Right renal pelvis (tissue), 4 donors: Measurements from ENCODE around the gene CRELD2. TPM values are rescaled to one million over a fixed set of nuclear protein-coding genes. Genes with fewer than 3 reads are reported as not detected.
"Not testable (repeated sequence)": the region's sequence is repeated elsewhere in the genome, so short reads cannot be mapped to it uniquely, and the experiment has no call there.

ENCODE experiments used
- DNase-seq, 4 donors: peaks; one replicate each; pipeline ENCODE4 v3.0.0-alpha.2; 2013; ENCODE audit warnings: low read depth in 4 of 4, low spot score in 3 of 4, missing footprints in 1 of 4
- polyA plus RNA-seq, 4 donors: library from polyadenylated mRNA; unstranded; fragments of 120-200 nt; gene quantifications; one replicate each; pipeline ENCODE4 v1.2.1, GENCODE V29; 2013; ENCODE audit not compliant: insufficient read length in 4 of 4

CRELD2 gene
- polyA plus RNA-seq, 4 donors: 25.5 to 33.2 (median 27.0) TPM

DNA sequence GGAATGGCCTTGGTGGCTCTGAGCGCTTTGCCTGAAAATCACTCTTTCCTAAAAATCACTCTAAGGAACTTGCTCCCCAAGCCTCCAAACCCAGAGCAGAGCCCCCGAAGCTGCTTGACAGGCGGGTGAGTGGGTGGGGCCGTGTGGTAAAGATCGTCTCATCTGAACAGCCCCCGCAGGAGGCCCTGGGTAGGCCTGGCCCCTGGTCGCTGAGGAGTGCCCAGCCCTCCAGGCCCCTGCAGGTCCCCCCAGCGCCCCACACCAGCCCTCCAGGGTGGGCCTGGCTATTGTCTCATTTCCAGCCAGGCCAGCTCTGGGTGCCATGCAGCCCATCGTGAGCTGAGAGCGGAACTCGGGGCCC, 25.0 kb downstream of the CRELD2 start:
- no peak for DNase-seq

DNA sequence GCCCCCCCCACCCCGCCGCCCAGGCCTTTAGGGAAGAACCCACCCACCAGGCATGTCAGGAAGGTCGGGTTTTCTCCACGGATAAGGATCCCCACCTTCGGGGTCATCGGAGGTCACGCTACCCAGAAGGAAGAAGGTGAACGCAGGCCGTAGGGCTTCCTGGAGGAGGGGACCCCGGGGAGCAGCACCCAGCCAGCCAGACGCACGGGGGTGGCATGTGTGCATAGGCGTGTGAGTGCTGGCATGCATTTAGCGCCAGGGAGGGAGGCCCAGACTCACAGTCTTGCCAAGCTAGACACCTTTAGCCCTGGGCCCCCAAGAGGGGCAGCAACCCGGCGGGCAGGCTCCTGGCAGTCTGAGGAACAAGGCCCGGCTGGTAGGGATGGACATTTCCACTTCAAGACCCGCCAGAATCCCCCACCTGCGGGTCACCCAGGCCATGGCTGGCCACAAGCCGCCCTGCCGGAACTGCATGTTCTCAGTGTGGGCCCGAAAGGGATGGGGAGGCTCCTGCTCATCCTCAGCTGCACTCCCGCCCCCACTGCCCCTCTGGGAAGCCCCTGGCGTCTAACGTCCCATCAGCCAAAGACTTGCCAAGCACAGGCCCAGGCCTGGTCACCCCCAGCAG, 25.5 kb downstream of the CRELD2 start:
- no peak for DNase-seq

DNA sequence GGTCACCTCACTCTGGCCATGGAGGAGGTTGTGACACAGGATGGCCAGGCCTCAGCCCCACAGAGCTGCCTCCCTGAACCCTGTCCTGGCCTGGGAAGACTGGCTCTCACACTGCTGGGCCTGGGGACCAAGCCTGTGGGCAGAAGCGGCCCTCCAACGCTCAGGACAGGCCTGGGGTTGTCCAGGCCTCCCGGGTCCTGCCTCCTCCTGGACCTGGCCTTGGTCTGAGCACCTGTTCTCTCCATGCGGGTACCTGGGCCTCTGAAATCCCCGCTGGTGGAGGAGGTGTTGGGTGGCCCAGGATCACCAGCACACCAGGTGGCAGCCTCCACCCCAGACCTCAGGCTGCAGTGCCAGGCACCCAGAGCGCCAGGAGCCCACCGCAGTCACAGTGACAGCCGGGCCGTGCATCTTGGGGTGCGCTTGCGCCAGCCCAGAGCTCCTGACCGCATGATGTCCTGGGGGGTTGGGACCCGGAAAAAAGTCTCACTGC, 26.0 kb downstream of the CRELD2 start:
- no peak for DNase-seq

DNA sequence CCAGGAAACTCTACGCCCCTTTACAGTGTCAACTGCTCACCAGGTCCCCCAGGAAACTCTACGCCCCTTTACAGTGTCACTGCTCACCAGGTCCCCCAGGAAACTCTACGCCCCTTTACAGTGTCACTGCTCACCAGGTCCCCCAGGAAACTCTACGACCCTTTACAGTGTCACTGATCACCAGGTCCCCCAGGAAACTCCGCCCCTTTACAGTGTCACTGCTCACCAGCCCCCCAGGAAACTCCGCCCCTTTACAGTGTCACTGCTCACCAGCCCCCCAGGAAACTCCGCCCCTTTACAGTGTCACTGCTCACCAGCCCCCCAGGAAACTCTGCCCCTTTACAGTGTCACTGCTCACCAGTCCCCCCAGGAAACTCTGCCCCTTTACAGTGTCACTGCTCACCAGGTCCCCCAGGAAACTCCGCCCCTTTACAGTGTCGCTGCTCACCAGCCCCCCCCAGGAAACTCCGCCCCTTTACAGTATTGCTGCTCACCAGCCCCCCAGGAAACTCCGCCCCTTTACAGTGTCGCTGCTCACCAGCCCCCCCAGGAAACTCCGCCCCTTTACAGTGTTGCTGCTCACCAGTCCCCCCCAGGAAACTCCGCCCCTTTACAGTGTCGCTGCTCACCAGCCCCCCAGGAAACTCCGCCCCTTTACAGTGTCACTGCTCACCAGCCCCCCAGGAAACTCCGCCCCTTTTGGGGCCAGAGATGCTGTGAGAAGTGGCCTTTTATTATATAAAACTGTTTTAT, 26.8 kb downstream of the CRELD2 start:
- DNase-seq: not testable (repeated sequence)

DNA sequence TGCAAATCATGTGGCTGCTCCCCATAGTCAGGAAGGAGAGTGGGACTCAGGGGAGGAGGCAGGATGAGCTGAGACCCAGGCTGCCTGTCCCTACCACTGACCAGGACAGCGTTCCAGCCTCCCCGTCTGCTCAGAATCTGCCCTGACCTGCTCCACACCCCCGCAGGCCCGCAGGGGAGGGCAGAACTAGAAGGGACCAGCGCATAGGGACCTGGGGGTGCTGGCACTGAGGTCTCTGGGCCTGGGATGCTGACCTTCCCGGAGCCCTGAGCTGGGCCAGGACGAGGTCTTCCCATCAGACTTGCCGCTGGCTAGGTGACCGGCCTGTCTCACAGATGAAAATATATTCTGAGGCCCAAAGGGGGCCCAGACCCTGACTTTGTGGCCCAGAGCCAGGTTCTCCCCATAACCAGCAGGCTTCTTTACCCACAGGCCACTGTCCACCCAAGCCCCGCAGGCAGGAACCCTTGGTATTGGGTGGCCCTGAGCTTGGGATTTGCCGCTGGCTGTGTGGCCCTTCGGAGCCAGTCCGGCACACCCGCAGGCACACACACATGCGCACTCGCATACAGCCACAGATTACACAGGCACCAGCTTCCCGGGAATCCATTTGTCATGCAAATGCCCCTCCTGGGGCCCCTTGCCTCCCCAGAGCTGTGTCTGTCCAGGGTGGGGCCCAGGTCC, 28.3 kb downstream of the CRELD2 start:
- no peak for DNase-seq

DNA sequence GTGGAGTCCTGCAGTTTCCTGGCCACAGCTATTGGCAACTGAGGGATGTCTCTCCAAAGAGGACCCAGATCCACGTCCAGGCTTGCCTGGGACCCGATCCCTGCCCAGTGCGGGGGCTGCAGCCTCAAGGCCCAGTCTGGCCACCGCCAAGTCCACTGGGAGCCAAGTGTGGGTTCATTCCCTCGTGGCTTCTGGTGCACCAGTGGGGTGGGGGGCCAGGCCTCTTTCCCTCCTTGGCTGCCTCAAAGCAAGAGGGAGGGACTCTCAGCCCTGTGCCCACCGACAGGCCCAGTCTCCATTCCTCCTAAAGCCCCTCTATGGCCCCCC, 28.8 kb downstream of the CRELD2 start:
- no peak for DNase-seq

DNA sequence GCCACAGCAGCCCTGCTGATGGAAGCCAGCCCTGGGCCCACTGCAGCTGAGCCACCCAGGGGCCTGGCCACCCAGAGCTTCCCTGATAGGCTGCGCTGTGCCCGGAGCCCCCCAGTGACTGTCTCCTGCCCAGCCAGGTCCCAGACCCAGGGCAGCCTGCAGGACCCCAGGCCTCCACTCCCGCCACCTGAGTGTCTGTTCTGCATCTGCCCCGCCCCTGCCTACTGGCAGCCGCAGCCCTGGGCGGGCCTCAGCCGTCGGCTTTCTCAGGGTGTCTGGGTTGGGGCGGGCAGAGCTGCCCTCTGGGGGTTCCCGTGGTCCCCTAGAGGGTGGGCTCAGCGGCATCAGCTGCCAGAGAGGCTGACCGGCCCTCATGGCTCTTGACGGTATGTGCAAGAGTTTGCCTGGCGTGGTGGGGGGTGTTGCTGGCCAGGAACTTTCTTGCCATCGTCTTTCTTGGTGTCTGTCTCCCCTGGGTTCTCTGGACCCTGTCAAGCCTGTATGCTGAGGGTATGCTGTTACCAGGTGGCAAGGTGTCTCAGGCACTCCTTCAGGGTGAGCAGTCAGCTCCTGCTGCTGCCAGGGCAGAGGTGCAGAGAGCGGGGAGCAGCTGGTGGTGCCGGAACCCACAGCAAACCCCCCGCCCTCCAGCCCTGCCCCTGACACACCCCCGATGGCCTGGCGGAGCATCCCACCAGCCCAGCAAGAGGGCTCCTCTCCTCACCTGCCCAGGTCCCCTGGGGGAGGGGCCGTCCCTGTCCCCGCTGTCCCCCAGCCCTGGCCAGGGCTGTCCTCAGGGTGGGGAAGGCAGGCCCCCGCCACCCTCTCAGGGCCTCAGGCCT, 29.9 kb downstream of the CRELD2 start:
- no peak for DNase-seq

DNA sequence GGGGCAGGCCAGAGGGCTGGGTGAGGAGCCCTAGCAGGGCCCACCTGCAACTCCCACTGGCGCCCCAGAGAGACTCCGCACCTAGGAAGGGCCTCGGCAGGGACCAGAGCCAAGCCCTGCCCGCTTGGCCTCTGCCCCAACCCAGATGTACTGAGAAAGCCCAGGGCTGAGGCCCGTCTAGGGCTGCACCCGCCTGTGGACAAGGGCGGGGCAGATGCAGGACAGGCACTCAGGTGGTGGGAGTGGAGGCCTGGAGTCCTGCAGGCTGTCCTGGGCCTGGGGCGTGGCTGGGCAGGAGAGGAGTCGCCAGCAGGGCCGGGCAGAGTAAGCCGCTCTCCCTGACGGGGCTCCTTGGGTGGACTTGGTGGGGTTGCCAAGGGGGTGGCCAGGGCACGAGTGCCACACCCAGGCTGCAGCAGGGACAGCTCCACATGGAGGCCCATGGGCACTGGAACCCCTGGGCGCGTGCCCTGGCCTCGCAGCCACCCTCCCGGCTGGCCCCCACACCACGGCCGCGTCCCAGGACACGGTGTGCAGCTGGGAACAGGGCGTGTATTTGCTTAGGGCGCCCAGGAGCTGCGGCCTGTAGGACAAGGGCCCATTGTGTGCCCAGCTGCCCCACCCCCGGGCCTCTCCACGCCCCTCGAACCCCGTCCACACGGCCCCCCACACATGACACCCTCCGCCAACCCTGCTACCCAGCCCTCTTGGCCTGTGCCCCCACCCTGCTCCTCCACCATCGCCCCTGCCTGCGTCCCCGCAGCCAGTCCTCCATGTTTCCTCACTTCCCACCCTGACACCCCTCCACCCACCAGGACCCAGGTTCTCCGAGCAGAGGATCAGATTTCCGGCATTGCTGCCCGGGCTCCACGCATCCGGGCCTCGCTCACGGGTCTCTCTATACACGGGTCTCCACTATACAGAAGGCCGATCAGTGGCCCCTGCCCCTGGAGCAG, 30.8 kb downstream of the CRELD2 start:
- no peak for DNase-seq

DNA sequence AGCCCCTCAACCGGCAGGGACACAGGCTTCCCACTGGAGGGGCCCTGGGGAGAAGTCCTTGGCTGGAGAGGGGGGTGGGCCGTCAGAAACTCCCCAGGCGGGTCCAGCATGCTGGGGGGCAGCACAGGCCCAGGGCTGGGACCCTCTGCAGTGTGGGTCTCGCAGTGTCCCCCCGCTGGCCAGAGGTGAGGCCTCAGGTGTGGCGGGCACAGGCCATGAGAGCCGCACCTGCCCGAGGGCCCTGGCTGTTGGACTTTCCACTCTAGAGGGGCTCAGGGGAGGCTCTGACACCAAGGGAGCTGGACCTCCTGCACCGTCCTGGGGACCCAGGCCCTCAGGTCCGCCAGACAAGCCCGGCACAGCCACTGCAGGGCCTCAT, 31.5 kb downstream of the CRELD2 start:
- DNase-seq: no peak

DNA sequence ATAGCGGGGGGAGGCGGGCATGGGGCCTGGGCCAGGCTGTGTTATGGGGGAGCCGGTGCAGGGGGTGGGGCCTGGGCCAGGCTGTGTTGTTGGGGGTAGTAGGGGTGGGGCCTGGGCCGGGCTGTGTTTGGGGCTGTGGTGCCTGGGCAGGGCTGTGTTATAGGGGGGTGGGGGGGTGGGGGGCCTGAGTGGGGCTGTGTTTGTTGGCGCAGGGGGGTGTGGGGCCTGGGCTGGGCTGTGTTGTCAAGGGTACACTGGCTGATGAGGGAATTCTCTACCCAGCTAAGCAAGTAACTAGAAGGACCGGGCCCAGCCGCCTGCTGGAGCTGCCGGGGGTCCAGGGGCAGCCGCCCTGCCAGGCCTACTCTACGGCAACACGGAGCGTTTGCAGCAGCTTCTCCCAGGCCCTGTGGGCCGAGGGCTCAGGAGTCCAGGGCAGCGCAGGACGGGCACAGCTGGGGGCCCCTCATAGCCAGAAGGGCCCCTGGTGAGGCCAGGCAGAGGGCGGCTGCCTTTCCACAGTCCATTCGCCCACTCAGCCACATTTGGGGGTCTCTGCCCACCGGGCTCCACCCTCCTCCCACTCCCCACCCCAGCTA, 32.1 kb downstream of the CRELD2 start:
- DNase-seq: no peak

DNA sequence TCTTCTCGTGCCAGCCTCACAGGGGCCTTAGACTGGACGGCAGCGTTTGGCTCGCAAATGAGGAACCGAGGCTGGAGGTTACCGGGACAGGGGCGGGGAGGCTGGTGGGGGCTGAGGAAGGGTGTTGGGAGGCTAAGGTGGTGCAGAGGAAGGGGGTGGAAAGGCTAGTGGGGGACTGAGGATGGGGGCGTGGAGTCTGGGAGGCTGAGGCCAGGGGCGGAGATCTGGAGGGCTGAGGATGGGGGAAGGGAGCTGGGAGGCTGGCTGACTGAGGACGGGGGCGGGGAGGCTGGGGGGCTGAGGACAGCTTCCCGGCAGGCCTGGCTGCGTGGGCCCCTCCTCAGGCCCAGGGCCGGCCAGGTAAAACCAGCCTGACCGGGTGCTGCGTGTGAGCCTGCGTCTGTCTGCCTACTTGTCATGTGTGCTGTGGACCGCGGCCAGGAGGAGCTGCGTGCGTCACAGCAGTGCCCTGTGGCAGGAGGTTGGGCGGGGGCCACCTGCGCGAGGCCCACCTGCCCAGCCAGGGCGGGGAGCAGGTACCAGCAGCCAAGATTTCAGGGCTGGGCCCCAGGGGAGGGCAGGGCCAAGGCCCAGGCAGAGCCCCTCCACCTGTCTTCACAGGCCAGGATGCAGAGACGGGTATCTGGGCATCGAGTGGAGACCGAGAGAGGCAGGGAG, 32.7 kb downstream of the CRELD2 start:
- peak in 1 of 4 donors; percentile 64 for DNase-seq

DNA sequence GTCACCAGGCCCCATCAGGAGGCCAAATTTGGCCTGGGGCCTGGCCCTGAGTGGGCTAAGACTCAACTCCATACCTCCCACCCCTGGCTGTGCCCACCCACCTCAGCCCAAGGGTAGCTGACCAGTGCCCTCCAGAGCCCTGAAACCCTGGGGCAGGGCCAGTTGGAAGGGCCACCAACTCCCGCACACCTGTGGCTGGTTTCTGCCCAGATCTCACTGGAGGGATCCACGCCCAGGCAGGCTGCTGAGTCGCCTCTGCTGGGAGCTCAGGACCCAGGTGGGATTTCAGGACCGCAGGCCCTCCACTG, 33.2 kb downstream of the CRELD2 start:
- DNase-seq: no peak

DNA sequence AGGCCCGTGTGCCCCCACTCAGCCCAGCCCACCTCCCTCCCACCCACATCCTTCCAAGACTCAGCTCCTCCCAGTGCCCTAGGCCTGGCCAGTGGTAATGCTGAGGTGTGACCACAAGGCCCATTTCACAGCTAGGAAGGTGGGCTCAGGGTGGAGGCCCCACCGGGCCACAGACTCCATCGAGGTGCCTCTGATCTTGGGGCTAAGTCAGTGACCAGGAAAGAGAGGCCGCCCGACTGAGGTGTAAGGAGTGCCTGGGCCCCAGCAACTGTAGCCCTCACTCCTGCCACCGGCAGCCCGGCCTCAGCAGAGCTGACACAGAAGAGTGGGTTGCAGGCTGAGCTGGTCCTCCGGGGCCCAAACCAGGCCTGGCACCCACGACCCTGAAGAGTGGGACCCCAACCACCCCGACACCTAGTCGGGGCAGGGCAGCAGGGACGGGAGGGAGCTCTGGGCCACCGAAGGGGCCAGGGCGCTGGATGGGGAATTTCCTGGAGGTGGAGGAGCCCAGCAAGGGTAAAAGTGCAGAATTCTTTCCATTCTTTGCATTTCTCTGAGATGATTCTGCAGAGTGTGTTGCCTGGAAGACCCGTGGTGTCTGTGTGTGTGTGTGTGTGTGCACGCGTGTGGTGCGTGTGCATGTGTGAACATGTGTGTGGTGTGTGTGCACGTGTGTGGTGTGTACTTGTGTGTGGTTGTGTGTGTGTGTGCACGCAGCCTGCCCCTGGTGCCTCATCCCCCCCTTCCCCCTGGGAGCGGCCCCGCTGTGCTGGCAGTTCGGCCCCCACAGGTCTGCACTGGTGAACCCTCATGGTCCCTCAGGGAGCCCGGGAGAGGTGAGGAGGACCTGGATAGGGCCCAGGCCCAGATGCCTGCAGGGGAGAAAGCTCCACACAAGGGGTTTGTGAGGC, 33.8 kb downstream of the CRELD2 start:
- DNase-seq: no peak

DNA sequence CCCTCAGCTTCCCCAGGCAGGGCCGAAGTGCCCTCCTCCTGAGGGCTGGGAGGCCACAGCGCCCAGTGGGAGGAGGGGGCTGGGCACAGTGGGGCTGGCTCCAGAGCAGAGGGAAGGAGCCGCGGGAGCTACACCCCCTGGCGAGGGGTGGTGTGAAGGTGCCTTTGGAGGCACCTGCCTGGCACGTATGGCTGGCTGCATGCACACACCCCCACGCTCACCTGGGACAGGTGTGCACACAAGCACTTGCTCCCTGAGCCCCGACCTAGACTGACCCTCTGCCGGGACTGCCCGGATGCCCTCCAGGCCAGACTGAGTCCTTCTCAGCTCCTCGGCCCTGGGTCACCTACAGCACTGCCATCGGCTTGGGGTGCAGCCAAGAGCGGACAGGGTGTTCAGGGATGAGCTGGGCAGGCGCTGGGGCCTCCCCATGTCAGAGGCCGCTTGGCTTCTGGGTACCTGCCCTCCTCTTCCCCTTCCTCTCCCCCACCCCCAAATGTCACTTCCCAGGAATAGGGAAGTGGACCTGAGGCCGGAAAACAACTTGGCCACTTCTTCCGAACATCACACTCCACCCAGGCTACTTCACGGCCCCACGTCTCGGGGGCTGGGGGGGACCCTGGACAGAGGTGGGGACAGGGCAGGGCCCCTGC, 34.7 kb downstream of the CRELD2 start:
- no peak for DNase-seq

DNA sequence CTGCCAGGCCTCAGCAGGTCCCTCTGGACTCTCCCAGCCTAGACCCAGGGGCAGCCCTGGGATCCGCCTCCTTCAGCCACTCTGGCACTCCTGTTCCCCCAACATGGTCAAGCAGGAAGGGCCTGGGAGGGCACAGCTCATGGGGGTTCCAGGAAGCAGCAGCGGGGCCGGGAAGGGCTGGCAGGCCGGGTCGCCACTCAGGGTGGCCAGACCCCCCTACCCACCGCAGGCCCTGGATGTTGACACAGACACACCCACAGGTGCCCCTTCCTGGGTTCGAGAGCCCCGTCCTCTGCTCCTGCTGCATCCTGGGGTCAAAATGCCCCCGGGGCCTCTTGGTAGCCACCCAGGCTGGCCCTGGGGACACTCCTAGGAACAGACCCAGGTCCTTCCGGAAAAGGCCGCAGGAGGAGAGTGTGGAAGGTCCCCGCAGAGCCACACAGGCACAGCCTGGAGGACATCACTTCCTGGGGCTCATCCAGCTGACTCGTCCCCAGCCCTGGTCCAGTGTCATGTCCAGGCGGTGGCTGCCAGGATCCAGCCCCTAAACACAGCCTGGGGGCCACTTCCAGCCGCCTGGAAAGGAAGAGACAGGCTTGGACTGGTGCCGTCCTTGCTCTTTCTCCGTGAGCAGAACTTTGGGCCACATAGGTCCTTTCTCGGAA, 35.4 kb downstream of the CRELD2 start:
- no peak for DNase-seq

DNA sequence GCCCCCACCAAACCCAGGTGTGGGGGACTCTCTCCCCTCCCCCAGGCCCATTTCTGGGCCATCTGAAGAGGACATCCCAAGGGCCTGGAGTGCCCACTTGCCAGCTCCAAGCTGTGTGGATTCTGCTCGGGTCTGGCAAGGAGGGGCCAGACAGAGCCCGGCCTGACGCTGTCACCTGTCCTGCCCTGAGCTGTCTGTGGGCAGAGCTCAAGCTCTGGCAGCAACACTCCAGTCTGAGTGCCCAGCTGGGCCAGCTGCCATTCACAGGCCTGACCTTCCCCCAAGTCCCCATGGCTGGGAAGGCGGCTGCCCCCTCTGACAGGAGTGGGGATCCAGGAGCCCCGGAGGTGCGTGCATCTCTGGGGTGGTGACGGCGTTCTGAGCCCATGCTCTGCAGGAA, 35.9 kb downstream of the CRELD2 start:
- DNase-seq: no peak

DNA sequence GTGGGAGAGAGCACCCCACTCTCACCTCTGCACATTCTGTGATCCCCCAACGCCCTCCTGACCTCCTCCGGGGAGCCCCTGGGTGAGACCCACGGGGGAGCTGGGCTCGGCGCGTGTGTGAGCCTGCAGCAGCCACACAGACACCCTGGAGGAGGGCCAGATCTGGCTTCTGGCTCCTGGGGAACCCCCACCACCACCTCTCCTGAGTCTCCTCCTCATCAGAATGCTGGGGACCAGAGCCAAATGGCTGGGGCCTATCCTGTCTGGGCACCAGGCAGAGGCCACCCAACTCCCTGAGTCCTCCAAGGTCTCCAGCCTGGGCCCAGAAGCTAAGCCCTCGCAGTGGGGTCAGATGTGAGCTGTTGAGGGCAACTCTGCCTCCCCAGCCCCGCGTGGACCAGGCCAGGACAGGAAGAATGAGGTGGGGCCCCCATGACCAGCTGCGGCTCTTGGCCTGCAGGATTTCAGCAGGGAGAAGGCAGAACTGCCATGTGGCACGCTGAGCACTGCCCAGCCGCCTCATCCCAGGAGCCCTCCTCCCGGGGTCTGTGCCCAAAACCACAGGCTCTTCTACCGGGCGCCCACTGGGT, 36.7 kb downstream of the CRELD2 start:
- no peak for DNase-seq
